ENCODE measurements around the gene BAIAP2. TPM values are rescaled to one million over a fixed set of nuclear protein-coding genes. Genes with fewer than 3 reads are reported as not detected.

Gene BAIAP2
- total and polyA plus RNA-seq, 10 of the 15 experiments (the other 5 are each of a cell fraction or from before 2014, with no cell fraction given), result 0.15 to 1.2 (median 0.46) TPM; not detected in 2

GRCh38 chr17:81032641-81033480 is 2.1 kb upstream of the BAIAP2 start:
- POLR2A ChIA-PET, result no interaction called here
- RAD21 ChIA-PET (ENCODE audit: unreplicated experiment), result no interaction called here
- H3K36me3 ChIP-seq (ENCODE audit: control insufficient read depth in 2 of 2, insufficient read depth in 2 of 2, low read length in 1 of 2), result no peaks in the 10 kb centered on the region
- no peak overlapping the region for H2AFZ ChIP-seq (ENCODE audit: control insufficient read depth, low read depth, low read length)
- TF ChIP-seq NR2C1 (IDR thresholded peaks at IDR 0.05), result no peak
- TF ChIP-seq STAT3 (IDR thresholded peaks at IDR 0.05; ENCODE audit: low read depth, low read length), result no peak
- TF ChIP-seq ATF3 (IDR thresholded peaks at IDR 0.05; ENCODE audit: borderline replicate concordance, extremely low read depth, low read depth, low read length), result no peak
- no peak for TF ChIP-seq ZSCAN29 (IDR thresholded peaks at IDR 0.05)
- no peak for TF ChIP-seq BCL3 (IDR thresholded peaks at IDR 0.05; ENCODE audit: borderline replicate concordance, insufficient read depth, low read depth, low read length, poor library complexity, severe bottlenecking)
- intact Hi-C loops (cut with micrococcal nuclease; ENCODE audit: unreplicated experiment) (no loop called here), in situ Hi-C loops (cut with MboI) (no loop called here)
- SMC1A ChIA-PET (ENCODE audit: uncharacterized antibody, unreplicated experiment), result no interaction called here
- H3K79me2 ChIP-seq (ENCODE audit: control insufficient read depth, insufficient read depth, low read length), result no peaks in the 10 kb centered on the region
- H3K9me3 ChIP-seq (replicated peaks; ENCODE audit: control insufficient read depth, insufficient read depth, low read length), result no peaks in the 10 kb centered on the region
- no peak overlapping the region for H3K4me2 ChIP-seq (ENCODE audit: control insufficient read depth, insufficient read depth)
- no peak overlapping the region for H3K4me3 ChIP-seq
- ATAC-seq (no peak), FAIRE-seq (no peak), DNase-seq (ENCODE audit: low read depth, low spot score) (no peak)
- H3K4me1 ChIP-seq (ENCODE audit: control insufficient read depth, insufficient read depth, low read length), result no peaks in the 10 kb centered on the region
- CTCF ChIA-PET, result interaction anchor here (0.6 to 1.4 kb wide), 3 partner anchors 9 to 606 kb away, joined by 3 read pairs; no protein-coding TSS in a partner anchor
- no TSS peak for BruUV-seq (replicated peaks)
- H3K27me3 ChIP-seq (replicated peaks in 1 of 2; ENCODE audit: control insufficient read depth in 2 of 2, insufficient read depth in 2 of 2, low read length in 1 of 2), result peaks cover 5 to 11% of the 10 kb centered on the region in 2 experiments
- H3K27ac ChIP-seq (ENCODE audit: control insufficient read depth, insufficient read depth), result no peak overlapping the region
- H3K9ac ChIP-seq (ENCODE audit: control insufficient read depth, insufficient read depth, low read length), result no peak overlapping the region
- H4K20me1 ChIP-seq (ENCODE audit: control insufficient read depth, insufficient read depth), result no peaks in the 10 kb centered on the region
- 55% methylated on average over 33 of the region's 34 CpGs for WGBS (ENCODE audit: insufficient coverage, insufficient replicate concordance, low lambda C conversion rate, missing lambda C conversion rate)
